ENCODE data around the gene HOXC5. TPM values are rescaled to one million over a fixed set of nuclear protein-coding genes. Genes with fewer than 3 reads are reported as not detected.

The HOXC5 gene
- total RNA-seq, 1 donor from 2014 or later = not detected

DNA sequence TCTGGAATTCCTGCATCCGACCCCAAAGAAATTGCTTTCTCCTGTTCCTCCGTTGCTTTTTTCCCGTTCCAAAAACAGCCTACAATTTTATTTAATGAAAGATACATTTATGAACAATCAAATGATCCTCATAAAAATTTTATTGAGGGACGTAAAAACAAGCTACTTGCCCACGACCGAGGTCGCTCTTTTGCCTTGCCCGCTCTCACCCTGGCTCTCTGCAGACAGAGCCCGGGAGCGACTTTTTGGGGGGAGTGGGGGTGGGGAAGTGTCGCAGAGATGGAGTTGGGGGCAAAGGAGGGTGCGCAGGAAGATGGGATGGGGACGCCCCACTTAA is 34.0 kb upstream of the HOXC5 start:
- Mint-ChIP-seq H3K9me3 (ENCODE audit: unreplicated experiment) (no peaks in the 10 kb centered on the region), H3K27me3 (ENCODE audit: unreplicated experiment) (peaks cover 96% of the 10 kb centered on the region), H3K4me3 (ENCODE audit: unreplicated experiment) (no peak overlapping the region), H3K36me3 (ENCODE audit: unreplicated experiment) (peaks cover 1% of the 10 kb centered on the region), H3K27ac (ENCODE audit: unreplicated experiment) (no peak overlapping the region), H3K4me1 (ENCODE audit: unreplicated experiment) (peaks cover 32% of the 10 kb centered on the region)
- TF ChIP-seq, protein P1, sequence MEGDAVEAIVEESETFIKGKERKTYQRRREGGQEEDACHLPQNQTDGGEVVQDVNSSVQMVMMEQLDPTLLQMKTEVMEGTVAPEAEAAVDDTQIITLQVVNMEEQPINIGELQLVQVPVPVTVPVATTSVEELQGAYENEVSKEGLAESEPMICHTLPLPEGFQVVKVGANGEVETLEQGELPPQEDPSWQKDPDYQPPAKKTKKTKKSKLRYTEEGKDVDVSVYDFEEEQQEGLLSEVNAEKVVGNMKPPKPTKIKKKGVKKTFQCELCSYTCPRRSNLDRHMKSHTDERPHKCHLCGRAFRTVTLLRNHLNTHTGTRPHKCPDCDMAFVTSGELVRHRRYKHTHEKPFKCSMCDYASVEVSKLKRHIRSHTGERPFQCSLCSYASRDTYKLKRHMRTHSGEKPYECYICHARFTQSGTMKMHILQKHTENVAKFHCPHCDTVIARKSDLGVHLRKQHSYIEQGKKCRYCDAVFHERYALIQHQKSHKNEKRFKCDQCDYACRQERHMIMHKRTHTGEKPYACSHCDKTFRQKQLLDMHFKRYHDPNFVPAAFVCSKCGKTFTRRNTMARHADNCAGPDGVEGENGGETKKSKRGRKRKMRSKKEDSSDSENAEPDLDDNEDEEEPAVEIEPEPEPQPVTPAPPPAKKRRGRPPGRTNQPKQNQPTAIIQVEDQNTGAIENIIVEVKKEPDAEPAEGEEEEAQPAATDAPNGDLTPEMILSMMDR (IDR thresholded peaks at IDR 0.05) = no peak
- DNase-seq (ENCODE audit: extremely low spot score, unreplicated experiment) = no peak

DNA sequence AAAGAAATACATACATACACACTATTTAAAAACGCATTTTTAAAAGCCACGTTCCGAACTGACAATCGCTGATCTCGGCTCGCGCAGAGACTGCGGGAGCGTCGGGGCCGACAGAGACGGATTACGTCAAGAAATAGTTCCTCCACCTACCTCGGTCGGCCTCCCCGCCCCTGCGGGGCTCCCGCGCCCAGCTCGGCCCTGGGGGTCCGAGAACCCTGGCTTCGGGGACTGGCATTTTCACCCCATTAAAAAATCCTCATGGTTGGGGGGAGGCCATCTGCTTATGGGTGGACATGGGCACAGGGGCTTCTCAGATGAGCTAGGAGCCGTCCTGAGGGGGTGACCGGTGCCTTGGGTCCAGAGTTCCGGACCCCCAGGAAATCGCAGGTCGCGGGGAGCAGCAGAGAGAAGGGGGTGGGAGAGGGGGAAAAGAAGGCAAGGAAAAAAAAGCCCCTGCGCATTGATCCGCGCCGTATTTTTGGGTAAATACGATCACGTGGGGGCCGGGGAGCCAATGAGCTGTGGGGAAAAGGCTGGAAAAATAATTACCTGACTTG is 33.2 kb upstream of the HOXC5 start:
- H3K9me3 Mint-ChIP-seq (ENCODE audit: unreplicated experiment) = no peaks in the 10 kb centered on the region
- peaks cover 97% of the 10 kb centered on the region for H3K27me3 Mint-ChIP-seq (ENCODE audit: unreplicated experiment)
- DNase-seq (ENCODE audit: extremely low spot score, unreplicated experiment) = no peak
- H3K27ac Mint-ChIP-seq (ENCODE audit: unreplicated experiment) = no peak overlapping the region
- TF ChIP-seq, protein P1 (IDR thresholded peaks at IDR 0.05) = no peak
- no peaks in the 10 kb centered on the region for H3K36me3 Mint-ChIP-seq (ENCODE audit: unreplicated experiment)
- H3K4me3 Mint-ChIP-seq (ENCODE audit: unreplicated experiment) = no peak overlapping the region
- H3K4me1 Mint-ChIP-seq (ENCODE audit: unreplicated experiment) = peaks cover 25% of the 10 kb centered on the region

DNA sequence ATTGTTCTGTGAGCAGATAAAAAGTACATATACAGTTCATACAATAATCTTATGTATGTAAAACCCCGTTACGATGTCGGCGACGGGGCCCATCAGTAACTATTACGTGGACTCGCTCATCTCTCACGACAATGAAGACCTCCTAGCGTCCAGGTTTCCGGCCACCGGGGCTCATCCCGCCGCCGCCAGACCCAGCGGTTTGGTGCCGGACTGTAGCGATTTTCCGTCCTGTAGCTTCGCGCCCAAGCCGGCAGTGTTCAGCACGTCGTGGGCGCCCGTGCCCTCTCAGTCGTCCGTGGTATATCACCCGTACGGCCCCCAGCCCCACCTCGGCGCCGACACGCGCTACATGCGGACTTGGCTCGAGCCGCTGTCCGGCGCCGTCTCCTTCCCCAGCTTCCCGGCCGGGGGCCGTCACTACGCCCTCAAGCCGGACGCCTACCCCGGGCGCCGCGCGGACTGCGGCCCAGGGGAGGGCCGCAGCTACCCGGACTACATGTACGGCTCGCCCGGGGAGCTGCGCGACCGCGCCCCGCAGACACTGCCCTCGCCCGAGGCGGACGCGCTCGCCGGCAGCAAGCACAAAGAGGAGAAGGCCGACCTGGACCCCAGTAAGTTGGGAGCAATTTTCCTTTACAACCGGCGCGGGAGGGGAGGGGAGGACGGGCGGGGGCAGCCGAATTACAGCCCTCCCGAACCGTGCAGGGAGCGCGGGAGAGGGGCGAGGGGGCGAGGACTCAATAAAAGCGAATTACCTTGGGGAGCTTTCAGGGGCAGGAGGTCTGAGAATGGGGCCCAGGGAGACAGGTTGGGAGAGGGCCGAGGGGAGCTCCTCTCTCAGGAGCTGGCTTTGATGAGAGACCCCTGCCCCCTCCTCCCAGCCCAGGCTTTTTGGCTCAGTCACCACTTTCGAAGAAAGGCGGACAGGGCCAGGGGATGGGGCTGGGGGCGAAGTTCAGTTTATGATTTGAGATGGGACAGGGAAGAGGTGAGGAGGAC is 32.4 kb upstream of the HOXC5 start, which contains the start of gene HOXC9:
TSS of gene HOXC9 (plus strand) at position 46 of the 999 bp plus-strand sequence. CDS start at position 74, 28 bp downstream.
- H3K4me3 Mint-ChIP-seq (ENCODE audit: unreplicated experiment) = peak within 1 kb of the TSS; percentile 32
- TF ChIP-seq, protein P1 (IDR thresholded peaks at IDR 0.05) = no peak
- H3K4me1 Mint-ChIP-seq (ENCODE audit: unreplicated experiment) = peaks cover 18% of the 10 kb centered on the region
- H3K27me3 Mint-ChIP-seq (ENCODE audit: unreplicated experiment) = peaks cover 97% of the 10 kb centered on the region
- no peaks in the 10 kb centered on the region for H3K36me3 Mint-ChIP-seq (ENCODE audit: unreplicated experiment)
- no peaks in the 10 kb centered on the region for H3K9me3 Mint-ChIP-seq (ENCODE audit: unreplicated experiment)
- no peak within 1 kb of the TSS for H3K27ac Mint-ChIP-seq (ENCODE audit: unreplicated experiment)
- DNase-seq (ENCODE audit: extremely low spot score, unreplicated experiment) = no peak

DNA sequence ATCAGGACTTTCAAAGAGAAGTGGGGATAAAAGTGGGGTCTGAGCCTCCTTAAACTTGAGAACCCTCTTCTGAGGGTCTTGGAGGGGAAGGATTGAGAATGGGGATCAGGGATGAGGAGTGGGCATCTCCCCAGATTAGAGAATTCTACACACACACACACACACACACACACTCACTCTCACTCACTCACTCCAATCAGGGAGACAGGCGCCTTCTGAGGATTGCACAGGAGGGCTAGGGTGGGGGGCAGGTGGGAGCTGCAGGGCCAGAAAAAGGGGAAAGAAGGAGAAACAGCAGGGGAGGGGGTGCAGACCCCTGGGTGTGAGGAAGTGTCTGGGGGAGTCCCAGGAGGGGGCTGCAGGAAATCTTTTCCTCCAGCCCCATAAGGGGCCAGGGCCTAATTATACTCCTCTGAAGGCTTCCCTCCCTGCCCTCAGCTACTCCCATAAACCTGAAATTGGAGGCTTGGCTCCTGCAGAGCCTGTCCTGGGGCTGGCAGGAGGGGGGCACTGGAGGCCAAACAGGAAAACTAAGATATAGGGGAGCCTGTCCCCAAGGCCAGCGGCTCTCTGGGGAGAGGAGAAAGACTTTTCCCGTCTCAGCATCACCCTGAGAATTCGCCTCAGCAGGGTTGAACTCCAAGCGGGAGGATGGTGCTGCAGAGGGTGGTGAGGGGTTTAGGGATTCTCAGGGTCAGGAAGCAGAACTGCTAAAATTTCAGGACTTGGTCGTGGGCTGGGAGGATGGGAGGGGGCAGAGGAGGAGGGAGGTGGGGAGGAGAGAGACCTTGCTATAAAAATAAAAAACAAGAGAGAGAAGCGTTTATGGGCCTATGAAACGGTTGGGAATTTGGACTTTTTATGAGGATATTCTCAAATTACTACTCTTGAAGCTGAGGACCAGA is 31.3 kb upstream of the HOXC5 start:
- Mint-ChIP-seq H3K36me3 (ENCODE audit: unreplicated experiment) (no peaks in the 10 kb centered on the region), H3K4me3 (ENCODE audit: unreplicated experiment) (no peak overlapping the region), H3K9me3 (ENCODE audit: unreplicated experiment) (no peaks in the 10 kb centered on the region), H3K27me3 (ENCODE audit: unreplicated experiment) (peaks cover 97% of the 10 kb centered on the region), H3K4me1 (ENCODE audit: unreplicated experiment) (peaks cover 18% of the 10 kb centered on the region), H3K27ac (ENCODE audit: unreplicated experiment) (no peak overlapping the region)
- TF ChIP-seq, protein P1 (IDR thresholded peaks at IDR 0.05) = no peak
- DNase-seq (ENCODE audit: extremely low spot score, unreplicated experiment) = no peak
